Measurements from ENCODE around the gene SLC22A4.

Gene SLC22A4

GRCh38 chr5:132389051-132389331 lies 94.8 kb downstream of the SLC22A4 start:
- DNase-seq (ENCODE audit: low read depth) = no peak
- TF ChIP-seq MAX (IDR thresholded peaks at IDR 0.05; ENCODE audit: low read depth, low read length) = no peak
- TF ChIP-seq MYC (IDR thresholded peaks at IDR 0.05; ENCODE audit: low read depth, low read length) = no peak
- TF ChIP-seq POLR2A (IDR thresholded peaks at IDR 0.05; ENCODE audit: extremely low read depth, insufficient read length) = no peak
- no peak for TF ChIP-seq CTCF (IDR thresholded peaks at IDR 0.05; ENCODE audit: low read depth, low read length)

GRCh38 chr5:132389585-132390286 lies 95.5 kb downstream of the SLC22A4 start:
- DNase-seq (ENCODE audit: low read depth) = peak; percentile 62
- TF ChIP-seq CTCF (IDR thresholded peaks at IDR 0.05; ENCODE audit: low read depth, low read length) (no peak), POLR2A (IDR thresholded peaks at IDR 0.05; ENCODE audit: extremely low read depth, insufficient read length) (no peak), MYC (IDR thresholded peaks at IDR 0.05; ENCODE audit: low read depth, low read length) (no peak), MAX (IDR thresholded peaks at IDR 0.05; ENCODE audit: low read depth, low read length) (no peak)
- no peak overlapping the region for H3K4me3 ChIP-seq (ENCODE audit: low read depth, low read length)

More at GRCh38 chr5:132389051-132389331, 94.8 kb downstream of the SLC22A4 start:
- H3K4me3 ChIP-seq (ENCODE audit: low read depth, low read length) = no peak overlapping the region

- H3K4me3 ChIP-seq (ENCODE audit: low read depth, low read length) = no peak overlapping the region
- no peak for DNase-seq (ENCODE audit: low read depth)
- TF ChIP-seq MYC (IDR thresholded peaks at IDR 0.05; ENCODE audit: low read depth, low read length) (no peak), POLR2A (IDR thresholded peaks at IDR 0.05; ENCODE audit: extremely low read depth, insufficient read length) (no peak), MAX (IDR thresholded peaks at IDR 0.05; ENCODE audit: low read depth, low read length) (no peak), CTCF (IDR thresholded peaks at IDR 0.05; ENCODE audit: low read depth, low read length) (no peak)
These were observed 97.1 kb downstream of the SLC22A4 start for GRCh38 chr5:132391247-132391646.

GRCh38 chr5:132391870-132392269 lies 97.7 kb downstream of the SLC22A4 start:
- H3K4me3 ChIP-seq (ENCODE audit: low read depth, low read length) = no peak overlapping the region
- TF ChIP-seq POLR2A (IDR thresholded peaks at IDR 0.05; ENCODE audit: extremely low read depth, insufficient read length) (no peak), CTCF (IDR thresholded peaks at IDR 0.05; ENCODE audit: low read depth, low read length) (no peak)

GRCh38 chr5:132392411-132392810 lies 98.2 kb downstream of the SLC22A4 start:
- no peak for TF ChIP-seq MYC (IDR thresholded peaks at IDR 0.05; ENCODE audit: low read depth, low read length)
- no peak for TF ChIP-seq POLR2A (IDR thresholded peaks at IDR 0.05; ENCODE audit: extremely low read depth, insufficient read length)
- no peak for TF ChIP-seq CTCF (IDR thresholded peaks at IDR 0.05; ENCODE audit: low read depth, low read length)
- no peak for TF ChIP-seq MAX (IDR thresholded peaks at IDR 0.05; ENCODE audit: low read depth, low read length)
- no peak overlapping the region for H3K4me3 ChIP-seq (ENCODE audit: low read depth, low read length)
- no peak for DNase-seq (ENCODE audit: low read depth)

More at GRCh38 chr5:132391870-132392269, 97.7 kb downstream of the SLC22A4 start:
- DNase-seq (ENCODE audit: low read depth) = no peak

Data from NB4 (cell line).